Left renal cortex interstitium (tissue), 4 donors: ENCODE data around the gene FSHR. TPM values are rescaled to one million over a fixed set of nuclear protein-coding genes. Genes with fewer than 3 reads are reported as not detected.

Experiments
- DNase-seq, 4 donors: peaks; one replicate each; pipeline ENCODE4 v3.0.0-alpha.2; 2013; ENCODE audit warnings: low read depth in 4 of 4, low spot score in 2 of 4, missing footprints in 1 of 4
- polyA plus RNA-seq, 4 donors: library from polyadenylated mRNA; unstranded; fragments of 120-200 nt; gene quantifications; one replicate each; pipeline ENCODE4 v1.2.1, GENCODE V29; 2013; ENCODE audit not compliant: insufficient read length in 4 of 4

FSHR gene
- polyA plus RNA-seq, 4 donors, result not detected

- no peak for DNase-seq
Measured at GRCh38 chr2:49122107-49122506, 32.2 kb downstream of the FSHR start.

- no peak for DNase-seq
Measured at GRCh38 chr2:49113046-49113445, 41.3 kb downstream of the FSHR start.

GRCh38 chr2:49111456-49111855 lies 42.9 kb downstream of the FSHR start:
- DNase-seq, result no peak

GRCh38 chr2:49111006-49111405 lies 43.3 kb downstream of the FSHR start:
- no peak for DNase-seq

- no peak for DNase-seq
Measured at GRCh38 chr2:49110571-49110970, 43.7 kb downstream of the FSHR start.

GRCh38 chr2:49108851-49109250 lies 45.5 kb downstream of the FSHR start:
- no peak for DNase-seq

- DNase-seq, result no peak
Measured at GRCh38 chr2:49108436-49108835, 45.9 kb downstream of the FSHR start.

- no peak for DNase-seq
Measured at GRCh38 chr2:49105506-49105905, 48.8 kb downstream of the FSHR start.

GRCh38 chr2:49102146-49102545 lies 52.2 kb downstream of the FSHR start:
- no peak for DNase-seq

- no peak for DNase-seq
Measured at GRCh38 chr2:49080681-49081080, 73.6 kb downstream of the FSHR start.

- DNase-seq, result no peak
Measured at GRCh38 chr2:49070716-49071115, 83.6 kb downstream of the FSHR start.

- no peak for DNase-seq
Measured at GRCh38 chr2:49069829-49070228, 84.5 kb downstream of the FSHR start.

- no peak for DNase-seq
Measured at GRCh38 chr2:49068613-49069012, 85.7 kb downstream of the FSHR start.

GRCh38 chr2:49067971-49068370 lies 86.3 kb downstream of the FSHR start:
- DNase-seq, result no peak

GRCh38 chr2:49053156-49053555 lies 101.2 kb downstream of the FSHR start:
- no peak for DNase-seq

- no peak for DNase-seq
Measured at GRCh38 chr2:49050265-49050664, 104.0 kb downstream of the FSHR start.

- DNase-seq, result no peak
Measured at GRCh38 chr2:49049161-49049560, 105.2 kb downstream of the FSHR start.

- no peak for DNase-seq
Measured at GRCh38 chr2:49045083-49045482, 109.2 kb downstream of the FSHR start.

- DNase-seq, result peak; percentile 29 to 54 (median 38)
Measured at GRCh38 chr2:49044350-49045079, 109.8 kb downstream of the FSHR start.

GRCh38 chr2:49043405-49043982 lies 110.8 kb downstream of the FSHR start:
- no peak for DNase-seq

GRCh38 chr2:49042488-49042887 lies 111.8 kb downstream of the FSHR start:
- DNase-seq, result no peak

GRCh38 chr2:49041061-49041460 lies 113.3 kb downstream of the FSHR start:
- no peak for DNase-seq

- DNase-seq, result no peak
Measured at GRCh38 chr2:49037197-49037596, 117.1 kb downstream of the FSHR start.
